ENCODE measurements around the gene ATP13A4.

The ATP13A4 gene, protein sequence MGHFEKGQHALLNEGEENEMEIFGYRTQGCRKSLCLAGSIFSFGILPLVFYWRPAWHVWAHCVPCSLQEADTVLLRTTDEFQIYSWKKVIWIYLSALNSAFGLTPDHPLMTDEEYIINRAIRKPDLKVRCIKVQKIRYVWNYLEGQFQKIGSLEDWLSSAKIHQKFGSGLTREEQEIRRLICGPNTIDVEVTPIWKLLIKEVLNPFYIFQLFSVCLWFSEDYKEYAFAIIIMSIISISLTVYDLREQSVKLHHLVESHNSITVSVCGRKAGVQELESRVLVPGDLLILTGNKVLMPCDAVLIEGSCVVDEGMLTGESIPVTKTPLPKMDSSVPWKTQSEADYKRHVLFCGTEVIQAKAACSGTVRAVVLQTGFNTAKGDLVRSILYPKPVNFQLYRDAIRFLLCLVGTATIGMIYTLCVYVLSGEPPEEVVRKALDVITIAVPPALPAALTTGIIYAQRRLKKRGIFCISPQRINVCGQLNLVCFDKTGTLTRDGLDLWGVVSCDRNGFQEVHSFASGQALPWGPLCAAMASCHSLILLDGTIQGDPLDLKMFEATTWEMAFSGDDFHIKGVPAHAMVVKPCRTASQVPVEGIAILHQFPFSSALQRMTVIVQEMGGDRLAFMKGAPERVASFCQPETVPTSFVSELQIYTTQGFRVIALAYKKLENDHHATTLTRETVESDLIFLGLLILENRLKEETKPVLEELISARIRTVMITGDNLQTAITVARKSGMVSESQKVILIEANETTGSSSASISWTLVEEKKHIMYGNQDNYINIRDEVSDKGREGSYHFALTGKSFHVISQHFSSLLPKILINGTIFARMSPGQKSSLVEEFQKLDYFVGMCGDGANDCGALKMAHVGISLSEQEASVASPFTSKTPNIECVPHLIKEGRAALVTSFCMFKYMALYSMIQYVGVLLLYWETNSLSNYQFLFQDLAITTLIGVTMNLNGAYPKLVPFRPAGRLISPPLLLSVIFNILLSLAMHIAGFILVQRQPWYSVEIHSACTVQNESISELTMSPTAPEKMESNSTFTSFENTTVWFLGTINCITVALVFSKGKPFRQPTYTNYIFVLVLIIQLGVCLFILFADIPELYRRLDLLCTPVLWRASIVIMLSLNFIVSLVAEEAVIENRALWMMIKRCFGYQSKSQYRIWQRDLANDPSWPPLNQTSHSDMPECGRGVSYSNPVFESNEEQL

GRCh38 chr3:193554811-193555210 is at the start of gene ATP13A4:
Gene ATP13A4, minus strand, starts transcription at chr3:193554895. Its CDS starts 96 bp downstream, at chr3:193554799.
- no peak for DNase-seq

GRCh38 chr3:193599393-193599792 is 44.7 kb upstream of the ATP13A4 start:
- no peak for DNase-seq

GRCh38 chr3:193598202-193598601 is 43.5 kb upstream of the ATP13A4 start:
- no peak for DNase-seq

- no peak for DNase-seq
These were observed 41.3 kb upstream of the ATP13A4 start for GRCh38 chr3:193595939-193596487.

DNA sequence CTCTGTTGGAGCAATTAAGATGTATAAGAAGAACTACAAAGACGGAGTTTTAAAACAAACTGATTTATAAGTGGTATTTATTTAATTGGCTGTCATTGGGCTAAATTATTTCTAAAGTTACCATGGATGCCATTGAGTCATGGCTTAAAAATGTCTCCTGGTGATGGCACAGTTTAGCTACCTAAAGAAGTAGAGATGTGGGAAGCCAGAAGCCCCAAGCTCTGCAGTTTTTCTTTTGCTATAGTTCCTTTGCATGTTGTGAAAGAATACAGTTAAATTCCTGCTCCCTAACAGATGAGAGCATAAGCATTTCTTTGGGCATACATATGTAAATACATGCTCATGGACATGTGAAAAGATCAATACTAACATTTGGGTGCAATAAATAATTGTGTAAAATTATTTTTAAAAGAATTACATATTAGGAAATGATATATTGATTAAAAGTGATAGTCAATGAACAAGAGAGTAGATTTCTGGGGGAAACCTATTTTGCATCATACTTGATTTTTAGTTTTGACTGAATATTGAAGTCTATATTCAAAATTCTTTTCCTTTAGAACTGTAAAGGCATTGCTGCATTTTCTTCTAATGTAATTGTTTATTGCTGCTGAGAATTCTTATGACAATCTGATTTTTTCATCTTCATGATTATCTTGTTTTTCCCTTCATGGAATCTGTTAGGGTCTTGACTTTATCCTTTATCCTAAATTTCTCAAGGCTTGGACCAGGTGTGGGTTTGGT is 40.4 kb upstream of the ATP13A4 start:
- DNase-seq = no peak

GRCh38 chr3:193593668-193594030 is 39.0 kb upstream of the ATP13A4 start:
- peak in 1 of 2 donors; percentile 32 for DNase-seq

DNA sequence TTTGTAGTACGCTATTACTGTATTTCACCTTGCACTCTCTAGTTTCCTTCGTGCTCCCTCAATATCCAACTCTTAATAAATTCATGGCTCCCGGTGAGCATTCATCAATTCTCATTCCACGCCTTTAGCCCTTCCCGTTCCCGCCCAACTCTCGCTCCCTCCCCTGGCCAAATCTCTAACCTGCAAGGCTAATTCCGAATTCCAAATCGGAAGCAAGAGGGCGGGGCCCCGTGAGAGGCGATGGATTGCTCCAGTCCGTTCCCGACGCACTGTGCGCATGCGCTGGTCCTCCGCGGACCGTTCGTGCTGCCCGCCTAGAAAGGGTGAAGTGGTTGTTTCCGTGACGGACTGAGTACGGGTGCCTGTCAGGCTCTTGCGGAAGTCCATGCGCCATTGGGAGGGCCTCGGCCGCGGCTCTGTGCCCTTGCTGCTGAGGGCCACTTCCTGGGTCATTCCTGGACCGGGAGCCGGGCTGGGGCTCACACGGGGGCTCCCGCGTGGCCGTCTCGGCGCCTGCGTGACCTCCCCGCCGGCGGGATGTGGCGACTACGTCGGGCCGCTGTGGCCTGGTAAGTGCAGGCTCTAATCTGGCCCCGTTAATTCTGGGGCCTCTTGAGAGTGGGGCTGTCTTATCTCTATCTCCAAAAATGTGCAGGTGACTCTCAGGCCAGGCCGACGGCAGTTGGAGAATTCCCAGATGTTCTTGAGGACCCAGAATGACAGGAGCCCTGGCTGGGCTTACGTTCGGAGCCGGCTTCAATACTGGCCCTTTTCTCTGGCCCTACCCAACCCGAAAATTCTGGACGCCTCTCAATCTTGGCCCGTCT is 38.4 kb upstream of the ATP13A4 start, which contains the start of gene OPA1:
OPA1 (plus strand) TSS at position 368 of the 827 bp plus-strand sequence; CDS start at position 538, 170 bp downstream.
- DNase-seq = peak; percentile 92 to 93

- DNase-seq = no peak
These were observed 35.6 kb upstream of the ATP13A4 start for GRCh38 chr3:193590088-193590856.

DNA sequence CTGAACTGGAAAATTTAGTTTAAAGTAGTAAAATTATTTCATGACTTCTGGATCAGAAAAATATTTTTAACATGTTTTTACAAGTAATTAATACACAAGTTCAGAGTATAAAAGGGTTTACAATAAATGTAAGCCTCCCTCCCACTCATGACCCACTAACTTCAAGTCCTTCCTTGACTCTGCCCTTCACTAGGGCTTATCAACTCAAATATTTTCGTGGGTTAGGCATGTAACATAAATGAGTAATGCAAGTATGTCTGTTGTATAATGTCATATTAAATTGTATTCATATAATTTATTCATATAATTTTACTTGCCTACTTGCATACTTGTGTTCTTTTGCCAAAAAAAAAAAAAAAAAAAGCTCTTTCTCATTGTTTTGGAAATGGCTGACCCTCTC is 34.9 kb upstream of the ATP13A4 start:
- no peak for DNase-seq

DNA sequence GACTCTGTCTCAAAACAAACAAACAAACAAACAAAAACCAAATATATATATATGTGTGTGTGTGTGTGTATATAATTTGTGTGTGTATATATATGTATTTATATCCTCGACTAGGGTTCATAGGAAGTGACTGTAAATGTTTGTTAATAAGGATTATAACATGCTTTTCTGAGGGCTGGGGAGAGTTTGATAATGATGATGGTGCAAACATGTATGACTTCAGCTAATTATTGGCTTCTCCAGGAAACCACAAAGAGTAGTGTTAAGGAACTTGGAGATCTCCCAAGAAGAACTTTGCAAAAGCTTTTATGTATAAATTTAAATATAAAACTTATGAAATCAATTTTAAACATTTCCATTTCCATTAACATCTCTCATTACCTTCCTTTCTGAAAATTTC is 34.4 kb upstream of the ATP13A4 start:
- DNase-seq = no peak

GRCh38 chr3:193586526-193586925 is 31.8 kb upstream of the ATP13A4 start:
- DNase-seq = no peak

DNA sequence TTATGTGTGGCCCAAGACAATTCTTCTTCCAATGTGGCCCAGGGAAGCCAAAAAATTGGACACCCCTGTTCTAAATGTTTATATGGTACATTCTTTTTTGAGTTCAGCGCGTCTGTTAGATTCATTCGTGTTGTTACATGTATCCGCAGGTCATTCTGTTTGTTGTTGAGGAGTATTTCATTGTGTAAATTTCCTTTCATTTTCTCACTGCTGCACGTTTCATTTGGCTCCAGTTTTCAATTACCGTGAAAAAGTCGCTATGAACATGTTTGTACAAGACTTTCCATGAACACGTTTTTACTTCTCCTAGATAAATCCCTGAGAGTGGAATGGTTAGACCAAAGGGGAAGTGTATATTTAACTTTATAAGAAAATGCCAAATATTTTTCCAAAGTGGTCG is 30.8 kb upstream of the ATP13A4 start:
- DNase-seq = no peak

GRCh38 chr3:193574488-193575070 is 19.9 kb upstream of the ATP13A4 start:
- no peak for DNase-seq

DNA sequence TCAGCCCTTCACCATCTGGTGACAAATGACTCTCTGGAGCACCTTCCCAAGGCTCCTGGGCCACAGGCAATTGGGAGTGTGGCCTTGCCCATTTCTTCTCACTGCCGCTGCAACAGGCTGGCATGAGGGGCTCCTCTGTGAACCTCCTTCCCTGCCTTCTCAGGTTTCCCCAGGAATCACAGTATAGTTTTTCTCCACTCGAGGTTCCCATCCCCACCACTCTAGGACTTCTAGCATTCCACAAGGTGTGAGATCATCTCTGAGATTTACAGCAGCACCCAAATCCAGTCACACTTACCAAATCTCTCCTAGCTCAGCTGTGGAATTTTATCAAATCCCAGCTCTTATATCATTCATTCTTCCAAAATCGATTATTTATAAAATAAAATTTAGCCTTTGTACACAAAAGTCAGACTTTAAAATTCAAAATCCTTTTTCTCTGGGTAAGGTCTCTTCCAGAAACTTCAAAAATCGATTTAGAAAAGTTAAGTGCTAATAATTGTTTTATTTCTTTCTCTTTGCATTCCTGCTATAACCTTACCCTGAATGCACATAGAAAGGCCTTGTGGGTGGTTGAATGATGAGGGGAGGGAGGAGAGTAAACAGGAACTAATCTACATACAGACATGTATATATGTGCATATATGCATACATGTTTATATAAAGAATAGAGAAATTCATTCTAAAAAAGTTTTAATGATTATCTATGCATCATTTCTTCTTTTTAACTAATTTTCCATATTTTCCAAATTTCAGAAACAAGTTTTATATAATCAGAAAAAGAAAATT is 18.9 kb upstream of the ATP13A4 start:
- no peak for DNase-seq

- DNase-seq = peak; percentile 35 to 51
These were observed 17.8 kb upstream of the ATP13A4 start for GRCh38 chr3:193572426-193572908.

- no peak for DNase-seq
These were observed 14.4 kb upstream of the ATP13A4 start for GRCh38 chr3:193569119-193569518.

GRCh38 chr3:193564012-193564411 is 9.3 kb upstream of the ATP13A4 start:
- DNase-seq = no peak

DNA sequence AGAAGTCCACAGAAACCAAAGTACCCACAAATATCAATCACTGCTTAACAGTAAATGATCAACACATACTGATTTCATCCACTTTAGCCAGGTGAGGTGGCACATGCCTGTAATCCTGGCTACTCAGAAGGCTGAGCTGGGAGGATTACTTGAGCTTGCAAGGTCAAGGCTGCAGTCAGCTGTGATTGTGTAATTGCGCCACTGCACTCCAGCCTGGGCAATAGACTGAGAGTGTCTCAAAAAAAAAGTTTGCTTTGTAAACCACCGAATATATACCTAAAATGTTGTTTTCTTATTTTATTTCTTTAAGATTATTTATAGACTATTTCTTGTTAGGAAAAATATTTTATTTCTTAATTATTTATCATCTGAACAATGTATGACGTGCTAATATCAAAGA is 8.7 kb upstream of the ATP13A4 start:
- DNase-seq = no peak

- DNase-seq = no peak
These were observed 6.2 kb upstream of the ATP13A4 start for GRCh38 chr3:193560870-193561269.
